Astrocyte (in vitro differentiated cells and primary cell): ENCODE results near the gene EPHA2. TPM values are rescaled to one million over a fixed set of nuclear protein-coding genes. Genes with fewer than 3 reads are reported as not detected.
A peak's percentile ranks its signal among the peaks of the same experiment; 100 is the strongest.

Experiments
- DNase-seq: peaks from one replicate; pipeline ENCODE4 v3.0.0-alpha.2; 2010; ENCODE audit warnings: low read depth
- FAIRE-seq: peaks from 2 replicates; lab custom pipeline; 2011; peaks lifted over from hg19 to GRCh38; lab: Jason Lieb, UNC
- H2AFZ ChIP-seq: 2 replicates; pipeline ENCODE4 v1.6.0; 2012; ENCODE audit warnings: low read depth, low read length, inconsistent platforms
- H3K27ac ChIP-seq: 2 replicates; pipeline ENCODE4 v1.5.1; 2011; ENCODE audit warnings: low read depth, low read length, inconsistent platforms
- H3K27me3 ChIP-seq: 2 replicates; pipeline ENCODE4 v1.6.0; 2011; ENCODE audit warnings: low read length, inconsistent platforms; ENCODE audit not compliant: insufficient read depth
- H3K36me3 ChIP-seq: 2 replicates; pipeline ENCODE4 v1.5.1; 2011; ENCODE audit warnings: low read length, inconsistent platforms; ENCODE audit not compliant: insufficient read depth
- H3K4me1 ChIP-seq: 2 replicates; pipeline ENCODE4 v1.5.1; 2011; ENCODE audit warnings: low read length, inconsistent platforms; ENCODE audit not compliant: insufficient read depth
- H3K4me2 ChIP-seq: 2 replicates; pipeline ENCODE4 v1.6.0; 2012; ENCODE audit warnings: low read length, inconsistent platforms
- H3K4me3 ChIP-seq: 2 replicates; pipeline ENCODE4 v1.5.1; 2011; ENCODE audit warnings: low read depth, mild to moderate bottlenecking, low read length, inconsistent platforms; ENCODE audit not compliant: insufficient read depth
- H3K79me2 ChIP-seq: 2 replicates; pipeline ENCODE4 v1.6.0; 2012; ENCODE audit warnings: mild to moderate bottlenecking, low read length, inconsistent platforms; ENCODE audit not compliant: insufficient read depth
- H3K9ac ChIP-seq: 2 replicates; pipeline ENCODE4 v1.6.0; 2012; ENCODE audit warnings: mild to moderate bottlenecking, low read length, inconsistent platforms
- H3K9me3 ChIP-seq: 2 replicates; pipeline ENCODE4 v1.5.1; 2012; ENCODE audit warnings: low read depth, mild to moderate bottlenecking, low read length, inconsistent platforms; ENCODE audit not compliant: insufficient read depth
- H4K20me1 ChIP-seq: 2 replicates; pipeline ENCODE4 v1.6.0; 2012; ENCODE audit warnings: low read length, inconsistent platforms; ENCODE audit not compliant: insufficient read depth
- H3K27ac Mint-ChIP-seq: one replicate; pipeline ENCODE4 v1.8.0; 2021; ENCODE audit warnings: mild to moderate bottlenecking, mixed read lengths; ENCODE audit not compliant: unreplicated experiment
- H3K27me3 Mint-ChIP-seq: one replicate; pipeline ENCODE4 v1.8.0; 2021; ENCODE audit warnings: low read depth, mixed read lengths; ENCODE audit not compliant: unreplicated experiment
- H3K36me3 Mint-ChIP-seq: one replicate; pipeline ENCODE4 v1.8.0; 2021; ENCODE audit warnings: low read depth, mixed read lengths; ENCODE audit not compliant: unreplicated experiment
- H3K4me1 Mint-ChIP-seq: one replicate; pipeline ENCODE4 v1.8.0; 2021; ENCODE audit warnings: low read depth, mixed read lengths; ENCODE audit not compliant: unreplicated experiment
- H3K4me3 Mint-ChIP-seq: one replicate; pipeline ENCODE4 v1.8.0; 2021; ENCODE audit warnings: mild to moderate bottlenecking, moderate library complexity, mixed read lengths; ENCODE audit not compliant: unreplicated experiment
- H3K9me3 Mint-ChIP-seq: one replicate; pipeline ENCODE4 v1.8.0; 2021; ENCODE audit warnings: mild to moderate bottlenecking, mixed read lengths; ENCODE audit not compliant: unreplicated experiment
- EZH2 ChIP-seq: IDR thresholded peaks from 2 replicates; pipeline ENCODE4 v1.6.1; 2012; ENCODE audit warnings: mild to moderate bottlenecking, low read length, inconsistent platforms; ENCODE audit not compliant: insufficient read depth
- total RNA-seq: library from RNA; stranded (reverse); gene quantifications from 2 replicates; pipeline ENCODE4 v1.2.1, GENCODE V29; 2021
- TF ChIP-seq, protein P1 (sequence below): IDR thresholded peaks from 2 replicates; pipeline ENCODE4 v1.5.1; 2011; ENCODE audit warnings: low read depth, mild to moderate bottlenecking, inconsistent platforms, low read length, moderate library complexity; ENCODE audit not compliant: insufficient read depth

The EPHA2 gene
- total RNA-seq, 1 donor from 2014 or later, result 140 TPM

DNA sequence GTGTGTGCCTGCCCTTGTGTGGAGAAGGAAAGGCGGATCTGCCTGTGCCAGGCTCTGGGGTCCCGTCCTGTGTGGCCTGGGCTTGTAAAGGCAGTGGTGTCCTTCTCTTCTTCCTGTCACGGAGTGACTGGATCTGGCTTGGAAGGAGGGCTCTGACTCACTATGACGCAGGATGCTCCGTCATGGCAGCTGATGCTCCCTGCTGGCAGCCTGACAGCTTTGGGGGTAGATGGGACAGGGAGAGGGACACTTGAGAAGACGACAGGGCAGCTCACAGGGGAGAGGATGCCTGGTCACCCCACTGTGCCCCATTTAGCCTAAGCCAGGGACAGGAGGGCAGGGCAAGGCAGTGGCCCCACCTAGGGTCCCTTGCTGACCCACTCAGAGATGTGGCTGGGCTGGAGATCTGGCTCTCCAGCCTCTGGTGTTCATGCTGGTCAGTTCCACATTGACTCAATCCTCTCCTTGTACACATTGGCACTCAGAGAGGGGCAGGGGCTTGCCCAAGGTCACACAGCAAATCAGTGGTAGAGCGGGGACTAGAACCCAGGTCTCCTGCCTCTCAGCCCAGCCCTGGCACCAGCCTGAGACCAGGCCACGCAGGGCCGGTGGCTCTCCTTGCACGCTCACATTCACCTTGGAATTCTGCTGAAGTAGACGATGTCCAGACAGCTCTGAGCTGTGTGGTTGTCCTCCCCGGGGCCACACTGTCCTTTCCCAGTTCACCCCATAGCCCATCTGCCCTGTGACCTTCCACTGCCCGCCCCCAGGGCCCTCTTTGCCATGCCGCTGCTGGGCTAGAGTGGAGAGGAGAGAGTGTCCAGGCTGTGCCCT lies 79.6 kb downstream of the EPHA2 start:
- no peak overlapping the region for H3K4me3 ChIP-seq
- H3K27me3 Mint-ChIP-seq, result peaks cover 30% of the 10 kb centered on the region
- no peaks in the 10 kb centered on the region for H3K36me3 ChIP-seq
- H3K27ac ChIP-seq, result peak overlapping the region; percentile 80
- TF ChIP-seq, protein P1, sequence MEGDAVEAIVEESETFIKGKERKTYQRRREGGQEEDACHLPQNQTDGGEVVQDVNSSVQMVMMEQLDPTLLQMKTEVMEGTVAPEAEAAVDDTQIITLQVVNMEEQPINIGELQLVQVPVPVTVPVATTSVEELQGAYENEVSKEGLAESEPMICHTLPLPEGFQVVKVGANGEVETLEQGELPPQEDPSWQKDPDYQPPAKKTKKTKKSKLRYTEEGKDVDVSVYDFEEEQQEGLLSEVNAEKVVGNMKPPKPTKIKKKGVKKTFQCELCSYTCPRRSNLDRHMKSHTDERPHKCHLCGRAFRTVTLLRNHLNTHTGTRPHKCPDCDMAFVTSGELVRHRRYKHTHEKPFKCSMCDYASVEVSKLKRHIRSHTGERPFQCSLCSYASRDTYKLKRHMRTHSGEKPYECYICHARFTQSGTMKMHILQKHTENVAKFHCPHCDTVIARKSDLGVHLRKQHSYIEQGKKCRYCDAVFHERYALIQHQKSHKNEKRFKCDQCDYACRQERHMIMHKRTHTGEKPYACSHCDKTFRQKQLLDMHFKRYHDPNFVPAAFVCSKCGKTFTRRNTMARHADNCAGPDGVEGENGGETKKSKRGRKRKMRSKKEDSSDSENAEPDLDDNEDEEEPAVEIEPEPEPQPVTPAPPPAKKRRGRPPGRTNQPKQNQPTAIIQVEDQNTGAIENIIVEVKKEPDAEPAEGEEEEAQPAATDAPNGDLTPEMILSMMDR, result no peak
- TF ChIP-seq EZH2, result no peak
- DNase-seq, result peak; percentile 87
- peak overlapping the region; percentile 48 for H3K4me2 ChIP-seq
- no peaks in the 10 kb centered on the region for H3K79me2 ChIP-seq
- peaks cover 5% of the 10 kb centered on the region for H3K4me1 Mint-ChIP-seq
- H3K27ac Mint-ChIP-seq, result peak overlapping the region; percentile 47
- no peaks in the 10 kb centered on the region for H3K36me3 Mint-ChIP-seq
- H3K4me1 ChIP-seq, result peaks cover 35% of the 10 kb centered on the region
- H3K27me3 ChIP-seq, result no peaks in the 10 kb centered on the region
- H3K9me3 Mint-ChIP-seq, result no peaks in the 10 kb centered on the region
- peak overlapping the region; percentile 65 for H3K9ac ChIP-seq
- H2AFZ ChIP-seq, result no peak overlapping the region
- H3K4me3 Mint-ChIP-seq, result no peak overlapping the region
- no peaks in the 10 kb centered on the region for H4K20me1 ChIP-seq
- FAIRE-seq, result no peak
- H3K9me3 ChIP-seq, result no peaks in the 10 kb centered on the region

DNA sequence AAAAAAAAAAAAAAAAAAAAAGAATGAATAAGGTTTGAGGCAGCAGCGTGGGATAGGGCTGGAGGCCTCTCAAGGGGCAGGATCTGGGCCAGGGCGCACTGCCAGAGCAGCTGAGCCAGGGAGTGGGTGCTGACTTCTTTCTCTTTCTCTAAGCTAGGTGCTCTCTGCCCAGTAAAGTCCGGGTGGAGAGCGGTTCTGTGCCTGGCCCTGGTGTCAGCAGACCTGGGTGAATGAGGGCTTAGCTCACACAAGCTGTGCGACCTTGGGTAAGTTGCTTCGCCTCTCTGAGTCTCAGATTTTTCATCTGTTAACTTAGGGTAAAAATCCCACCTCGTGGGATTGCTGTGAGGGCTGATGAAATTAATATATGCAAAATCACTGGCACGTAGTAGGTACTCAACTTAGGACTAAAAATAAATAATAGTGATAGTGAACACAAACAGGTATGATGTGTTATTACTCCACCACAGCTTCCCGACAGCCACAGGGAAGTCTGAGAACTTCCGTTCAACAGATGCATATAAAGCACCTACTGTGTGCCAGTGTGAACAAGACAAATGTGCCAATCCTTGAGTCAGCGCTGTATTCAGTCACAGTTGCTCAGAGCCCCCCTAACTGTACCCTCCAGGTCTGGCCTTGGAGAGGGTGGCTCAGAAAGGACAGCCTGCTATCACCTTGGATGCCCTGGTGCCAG lies 80.4 kb downstream of the EPHA2 start:
- H3K9me3 Mint-ChIP-seq, result no peaks in the 10 kb centered on the region
- peak; percentile 78 for DNase-seq
- Histone ChIP-seq H3K36me3 (no peaks in the 10 kb centered on the region), H3K27ac (peak overlapping the region; percentile 80), H2AFZ (no peak overlapping the region), H3K4me2 (peak overlapping the region; percentile 48), H3K27me3 (no peaks in the 10 kb centered on the region), H3K4me3 (no peak overlapping the region), H3K79me2 (no peaks in the 10 kb centered on the region), H3K9ac (peak overlapping the region; percentile 65), H4K20me1 (no peaks in the 10 kb centered on the region), H3K4me1 (peaks cover 35% of the 10 kb centered on the region), H3K9me3 (no peaks in the 10 kb centered on the region)
- no peak overlapping the region for H3K27ac Mint-ChIP-seq
- peaks cover 5% of the 10 kb centered on the region for H3K4me1 Mint-ChIP-seq
- peaks cover 32% of the 10 kb centered on the region for H3K27me3 Mint-ChIP-seq
- no peak for TF ChIP-seq EZH2
- TF ChIP-seq, protein P1, result no peak
- no peaks in the 10 kb centered on the region for H3K36me3 Mint-ChIP-seq
- FAIRE-seq, result no peak
- no peak overlapping the region for H3K4me3 Mint-ChIP-seq

Other genes starting within 250 kb of the EPHA2 start
- gene ZBTB17, start 180.0 kb downstream of the EPHA2 start, total RNA-seq, result 28.1 and 28.8 TPM in 2 replicates
- gene SRARP, start 151.8 kb downstream of the EPHA2 start, total RNA-seq, result not detected in 2 replicates
- 0.45 and 0.55 TPM in 2 replicates for gene HSPB7, start 138.0 kb downstream of the EPHA2 start, total RNA-seq
- gene CLCNKA, start 134.0 kb downstream of the EPHA2 start, total RNA-seq, result 0.16 TPM in 1 of 2 replicates, not detected in the other
- gene CLCNKB, start 112.3 kb downstream of the EPHA2 start, total RNA-seq, result 0.36 and 0.64 TPM in 2 replicates
- gene FAM131C, start 82.4 kb downstream of the EPHA2 start, total RNA-seq, result 0.11 and 0.38 TPM in 2 replicates
- gene ARHGEF19, start 56.6 kb upstream of the EPHA2 start, total RNA-seq, result 5.7 and 7.4 TPM in 2 replicates
- 8.2 and 8.6 TPM in 2 replicates for gene CPLANE2, start 81.1 kb upstream of the EPHA2 start, total RNA-seq
- gene FBXO42, start 196.4 kb upstream of the EPHA2 start, total RNA-seq, result 25.6 and 27.9 TPM in 2 replicates
- gene SZRD1, start 211.2 kb upstream of the EPHA2 start, total RNA-seq, result 152 and 165 TPM in 2 replicates